ENCODE results near the gene FPGS.
"Not testable (repeated sequence)": the region's sequence is repeated elsewhere in the genome, so short reads cannot be mapped to it uniquely, and the experiment has no call there.

FPGS gene

DNA sequence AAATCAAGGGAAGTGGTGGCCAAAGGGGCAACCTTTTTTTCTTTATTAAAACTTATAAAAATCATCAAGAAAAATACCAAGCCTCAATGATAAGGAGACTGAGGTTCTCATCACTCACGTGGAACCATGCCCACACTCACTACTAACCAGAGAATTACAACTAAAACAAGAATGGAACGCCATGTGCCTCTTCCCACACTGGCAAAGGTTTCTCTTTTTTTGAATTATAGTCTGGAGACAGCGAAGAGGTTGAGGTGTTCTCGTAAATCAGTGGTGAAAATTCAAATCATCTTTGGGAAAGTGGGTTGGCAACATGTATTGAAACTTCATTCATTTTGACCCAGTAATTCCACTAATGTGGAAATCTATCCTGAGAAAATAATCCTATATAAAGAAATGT lies 19.4 kb downstream of the FPGS start:
- no peak overlapping the region for H3K4me3 ChIP-seq (ENCODE audit: low read depth, low read length)
- peaks cover 13% of the 10 kb centered on the region for H3K27me3 ChIP-seq (ENCODE audit: control insufficient read depth, insufficient read depth, low read length)
- H3K36me3 ChIP-seq (ENCODE audit: control insufficient read depth, insufficient read depth, low read length): no peaks in the 10 kb centered on the region
- peaks cover 2% of the 10 kb centered on the region for H3K4me1 ChIP-seq (ENCODE audit: control insufficient read depth, insufficient read depth, low read length)
- no peak overlapping the region for H3K9ac ChIP-seq (ENCODE audit: low read depth, low read length)
- H3K9me3 ChIP-seq (ENCODE audit: control insufficient read depth, insufficient read depth, low read length): no peaks in the 10 kb centered on the region

DNA sequence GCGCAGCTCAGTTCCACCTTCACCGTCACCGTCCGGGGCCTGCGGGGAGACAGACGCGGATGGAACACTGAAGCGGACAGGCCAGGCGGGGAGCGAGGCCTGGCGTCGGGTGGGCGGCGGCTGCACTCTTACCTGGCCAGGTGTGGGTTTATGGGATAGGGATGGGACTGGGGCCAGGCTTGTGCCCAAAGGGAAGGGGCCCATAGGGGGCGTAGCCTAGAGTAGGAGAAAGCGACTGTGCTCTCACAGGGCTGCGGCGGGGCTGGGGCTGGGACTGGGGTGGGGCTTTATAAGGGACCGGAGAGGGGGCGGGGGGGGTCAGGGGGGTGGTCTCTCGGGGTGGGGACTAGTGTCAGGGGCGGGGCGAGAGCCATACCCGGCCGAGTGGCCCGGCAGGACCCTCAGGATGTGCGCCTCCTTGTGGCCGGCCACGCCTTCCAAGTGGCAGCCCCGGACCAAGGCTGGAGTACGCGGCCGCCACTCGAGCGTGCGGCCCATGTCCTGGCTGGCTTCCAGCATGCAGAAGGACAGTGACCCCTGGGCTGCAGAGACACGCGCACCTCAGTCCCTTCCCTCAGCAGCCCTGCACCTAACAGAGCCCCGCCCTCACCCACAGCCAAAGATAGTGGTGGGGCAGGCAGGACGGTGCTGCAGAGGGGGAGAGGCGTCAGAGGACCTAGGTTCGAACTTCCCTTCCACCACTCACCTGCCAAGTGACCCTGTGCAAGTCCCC lies 22.8 kb downstream of the FPGS start:
- peak overlapping the region; percentile 37 for H3K9ac ChIP-seq (ENCODE audit: low read depth, low read length)
- H3K4me1 ChIP-seq (ENCODE audit: control insufficient read depth, insufficient read depth, low read length): peaks cover 7% of the 10 kb centered on the region
- peak overlapping the region; percentile 45 for H3K4me3 ChIP-seq (ENCODE audit: low read depth, low read length)

DNA sequence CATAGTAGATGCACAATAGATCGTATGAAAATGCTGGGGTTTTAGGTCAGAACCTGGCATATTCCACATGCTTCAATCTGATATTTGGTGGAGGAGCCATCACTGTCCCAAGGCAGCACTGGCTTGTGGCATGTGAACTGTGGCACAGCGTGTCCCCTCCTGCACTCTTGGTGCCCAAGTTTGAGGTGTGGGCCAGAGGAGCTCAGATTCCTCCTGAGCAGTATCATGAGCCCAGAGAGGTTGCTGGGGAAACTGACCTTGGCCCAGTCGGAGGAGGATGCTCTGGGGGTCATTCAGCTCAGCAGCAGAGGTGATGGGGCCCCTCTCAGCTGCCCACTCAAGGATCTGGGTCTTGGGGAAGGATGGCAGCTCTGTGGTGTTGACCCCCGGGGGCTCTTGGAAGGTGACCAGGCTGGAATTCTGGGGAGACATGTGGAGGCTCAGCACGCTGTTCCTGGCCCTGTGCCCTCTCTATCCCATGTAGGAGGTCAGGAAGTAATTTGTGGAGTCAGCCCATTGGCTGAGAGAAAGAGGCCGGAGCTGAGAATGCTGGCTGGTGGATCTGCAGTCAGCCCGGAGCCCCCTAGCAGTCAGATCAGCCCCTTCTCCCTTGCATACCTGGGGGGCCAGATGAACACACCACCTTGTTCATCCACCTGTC lies 23.7 kb downstream of the FPGS start:
- Histone ChIP-seq H3K27me3 (ENCODE audit: control insufficient read depth, insufficient read depth, low read length) (peaks cover 14% of the 10 kb centered on the region), H3K4me3 (ENCODE audit: low read depth, low read length) (no peak overlapping the region), H3K4me1 (ENCODE audit: control insufficient read depth, insufficient read depth, low read length) (peaks cover 7% of the 10 kb centered on the region), H3K9ac (ENCODE audit: low read depth, low read length) (no peak overlapping the region), H3K9me3 (ENCODE audit: control insufficient read depth, insufficient read depth, low read length) (no peaks in the 10 kb centered on the region), H3K36me3 (ENCODE audit: control insufficient read depth, insufficient read depth, low read length) (no peaks in the 10 kb centered on the region)

More for the DNA sequence above, 22.8 kb downstream of the FPGS start:
- Histone ChIP-seq H3K36me3 (ENCODE audit: control insufficient read depth, insufficient read depth, low read length) (no peaks in the 10 kb centered on the region), H3K9me3 (ENCODE audit: control insufficient read depth, insufficient read depth, low read length) (no peaks in the 10 kb centered on the region), H3K27me3 (ENCODE audit: control insufficient read depth, insufficient read depth, low read length) (peaks cover 14% of the 10 kb centered on the region)

DNA sequence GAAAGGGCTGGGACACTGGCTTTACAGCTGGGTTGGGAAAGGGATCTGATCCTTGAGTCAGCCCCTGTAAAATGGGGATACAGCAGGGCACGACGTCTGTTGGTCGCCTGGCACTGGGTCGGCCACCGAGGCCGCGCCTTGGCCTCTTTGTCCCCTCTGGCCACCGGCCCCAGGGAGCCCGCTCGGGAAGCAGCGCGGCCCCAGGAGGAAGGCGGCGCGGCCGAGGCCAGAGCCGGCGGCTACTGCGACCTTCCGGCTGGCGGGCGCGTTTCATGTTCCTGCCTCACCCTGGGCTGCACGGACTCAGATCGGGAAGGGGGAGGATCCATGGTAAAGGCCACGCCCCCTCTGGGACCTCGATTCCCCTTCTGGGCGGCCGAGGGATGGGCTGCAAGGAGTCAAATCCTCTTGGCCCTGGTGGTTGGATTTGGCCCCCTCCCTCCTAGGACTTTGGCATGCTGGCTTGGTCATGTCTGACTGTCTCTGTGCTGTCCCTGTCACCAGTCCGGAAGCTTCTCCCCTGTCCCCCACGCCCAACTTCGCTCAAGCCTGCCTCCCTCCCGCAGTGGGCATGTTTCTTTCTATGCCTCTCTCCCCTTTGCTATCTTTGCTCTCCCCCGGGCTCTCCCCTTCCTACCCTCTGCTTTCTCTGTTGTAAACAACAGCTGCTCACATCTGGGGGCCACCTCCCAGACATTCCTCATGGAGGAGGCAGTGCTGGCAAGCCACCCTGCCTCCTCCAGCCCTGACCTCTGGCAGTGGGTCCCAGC lies 25.8 kb downstream of the FPGS start:
- Histone ChIP-seq H3K4me1 (ENCODE audit: control insufficient read depth, insufficient read depth, low read length) (peaks cover 7% of the 10 kb centered on the region), H3K27me3 (ENCODE audit: control insufficient read depth, insufficient read depth, low read length) (peaks cover 14% of the 10 kb centered on the region), H3K9me3 (ENCODE audit: control insufficient read depth, insufficient read depth, low read length) (no peaks in the 10 kb centered on the region), H3K36me3 (ENCODE audit: control insufficient read depth, insufficient read depth, low read length) (no peaks in the 10 kb centered on the region), H3K4me3 (ENCODE audit: low read depth, low read length) (peak overlapping the region; percentile 63), H3K9ac (ENCODE audit: low read depth, low read length) (peak overlapping the region; percentile 73)

DNA sequence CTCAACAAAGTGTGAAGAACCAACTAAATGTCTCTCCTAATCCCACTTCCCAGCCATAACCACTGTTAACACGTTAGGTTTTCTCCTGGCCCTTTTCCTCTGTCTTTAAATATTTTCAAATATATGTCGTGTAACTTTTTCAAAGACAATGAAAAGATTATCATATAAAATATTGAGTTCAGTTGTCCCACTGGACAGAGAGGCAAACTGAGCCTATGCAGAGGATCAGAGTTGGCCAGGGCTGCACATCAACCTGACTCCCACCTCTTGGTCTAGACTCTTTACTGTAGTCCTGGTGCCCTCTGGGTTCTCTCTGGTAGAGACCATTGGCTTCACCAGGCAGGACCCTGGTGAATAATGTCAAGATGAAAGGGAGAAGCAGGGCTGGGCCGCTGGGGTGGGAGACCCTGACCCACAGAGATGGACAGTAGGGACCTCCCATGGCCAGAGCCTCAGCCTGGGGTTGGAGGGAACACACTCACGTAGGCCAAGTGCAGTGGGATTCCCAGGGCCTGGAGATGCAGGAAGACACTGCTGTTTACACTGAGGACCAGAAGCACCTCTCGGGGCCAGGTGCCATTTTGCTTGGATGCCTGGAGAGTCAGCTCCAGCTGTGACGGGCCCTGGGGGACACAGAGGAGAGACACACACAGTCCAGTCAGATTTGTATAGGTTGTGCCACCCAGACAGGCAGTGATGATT lies 26.7 kb downstream of the FPGS start:
- Histone ChIP-seq H3K4me3 (ENCODE audit: low read depth, low read length) (no peak overlapping the region), H3K9ac (ENCODE audit: low read depth, low read length) (no peak overlapping the region), H3K27me3 (ENCODE audit: control insufficient read depth, insufficient read depth, low read length) (peaks cover 14% of the 10 kb centered on the region), H3K9me3 (ENCODE audit: control insufficient read depth, insufficient read depth, low read length) (no peaks in the 10 kb centered on the region), H3K4me1 (ENCODE audit: control insufficient read depth, insufficient read depth, low read length) (peaks cover 7% of the 10 kb centered on the region), H3K36me3 (ENCODE audit: control insufficient read depth, insufficient read depth, low read length) (no peaks in the 10 kb centered on the region)

DNA sequence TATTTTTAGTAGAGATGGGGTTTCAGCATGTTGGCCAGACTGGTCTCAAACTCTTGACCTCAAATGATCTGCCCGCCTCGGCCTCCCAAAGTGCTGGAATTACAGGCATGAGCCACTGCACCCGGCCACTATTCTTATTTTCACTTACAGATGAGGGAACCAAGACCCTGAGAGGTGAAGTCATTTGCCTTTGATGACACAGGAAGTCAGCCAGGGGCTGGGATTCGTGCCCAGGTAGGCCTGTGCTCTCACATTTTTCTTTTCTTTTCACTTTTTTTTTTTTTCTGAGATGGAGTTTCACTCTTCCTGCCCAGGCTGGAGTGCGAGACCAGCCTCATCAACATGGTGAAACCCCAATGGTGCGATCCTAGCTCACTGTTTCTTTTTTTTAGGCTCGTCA lies 29.6 kb downstream of the FPGS start:
- H3K27me3 ChIP-seq (ENCODE audit: control insufficient read depth, insufficient read depth, low read length): no peaks in the 10 kb centered on the region
- no peak overlapping the region for H3K9ac ChIP-seq (ENCODE audit: low read depth, low read length)
- no peaks in the 10 kb centered on the region for H3K9me3 ChIP-seq (ENCODE audit: control insufficient read depth, insufficient read depth, low read length)
- no peak overlapping the region for H3K4me3 ChIP-seq (ENCODE audit: low read depth, low read length)
- H3K4me1 ChIP-seq (ENCODE audit: control insufficient read depth, insufficient read depth, low read length): peaks cover 5% of the 10 kb centered on the region
- H3K36me3 ChIP-seq (ENCODE audit: control insufficient read depth, insufficient read depth, low read length): no peaks in the 10 kb centered on the region

DNA sequence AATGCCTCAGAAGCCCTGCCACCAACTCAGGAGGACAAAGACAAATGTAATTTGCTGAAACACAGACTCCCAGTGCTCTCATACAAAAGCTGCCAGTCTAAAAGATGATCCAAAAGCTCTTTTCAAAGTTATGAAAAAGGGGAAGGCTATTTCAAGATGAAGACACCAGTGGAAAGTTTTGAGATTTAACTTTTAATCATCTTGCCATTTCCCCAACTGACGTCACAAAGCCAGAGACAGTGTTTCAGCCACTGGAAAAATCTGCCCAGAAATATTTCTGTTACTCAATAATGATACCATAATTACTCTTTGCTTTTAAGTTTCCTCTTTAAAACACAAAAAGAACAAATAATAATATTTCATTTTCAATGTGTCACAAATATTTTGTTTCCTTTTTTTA lies 30.9 kb downstream of the FPGS start:
- H3K36me3 ChIP-seq (ENCODE audit: control insufficient read depth, insufficient read depth, low read length): no peaks in the 10 kb centered on the region
- no peak overlapping the region for H3K4me3 ChIP-seq (ENCODE audit: low read depth, low read length)
- peaks cover 2% of the 10 kb centered on the region for H3K4me1 ChIP-seq (ENCODE audit: control insufficient read depth, insufficient read depth, low read length)
- no peaks in the 10 kb centered on the region for H3K9me3 ChIP-seq (ENCODE audit: control insufficient read depth, insufficient read depth, low read length)
- no peaks in the 10 kb centered on the region for H3K27me3 ChIP-seq (ENCODE audit: control insufficient read depth, insufficient read depth, low read length)
- H3K9ac ChIP-seq (ENCODE audit: low read depth, low read length): no peak overlapping the region

DNA sequence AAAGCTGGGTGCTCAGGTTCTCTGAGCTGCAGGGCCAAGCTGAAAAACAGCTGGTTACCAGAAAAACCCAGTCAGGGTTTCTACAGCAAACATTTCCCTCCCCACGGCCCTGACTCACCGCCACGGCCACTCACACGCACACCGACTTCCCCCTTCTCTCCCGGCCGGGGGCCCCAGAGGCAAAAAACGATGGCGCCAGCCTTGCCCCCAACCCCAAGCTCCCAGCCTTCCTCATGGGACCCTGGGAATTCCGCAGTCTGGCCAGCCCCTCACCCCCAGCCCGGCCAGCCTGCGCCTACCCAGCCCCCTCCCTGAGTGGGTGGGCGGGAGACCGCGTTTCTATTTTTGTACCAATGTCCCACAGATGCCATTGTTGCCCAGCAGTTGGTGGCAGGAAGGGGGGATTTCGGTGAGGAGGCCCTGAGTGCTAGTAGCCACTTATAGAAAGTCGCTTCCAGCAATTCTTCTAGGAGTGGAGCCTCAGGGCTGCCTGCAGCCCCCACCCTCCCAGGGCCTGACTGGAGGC lies 33.4 kb downstream of the FPGS start:
- H3K4me3 ChIP-seq (ENCODE audit: low read depth, low read length): no peak overlapping the region
- H3K4me1 ChIP-seq (ENCODE audit: control insufficient read depth, insufficient read depth, low read length): no peaks in the 10 kb centered on the region
- no peak overlapping the region for H3K9ac ChIP-seq (ENCODE audit: low read depth, low read length)
- H3K27me3 ChIP-seq (ENCODE audit: control insufficient read depth, insufficient read depth, low read length): no peaks in the 10 kb centered on the region
- H3K9me3 ChIP-seq (ENCODE audit: control insufficient read depth, insufficient read depth, low read length): no peaks in the 10 kb centered on the region
- H3K36me3 ChIP-seq (ENCODE audit: control insufficient read depth, insufficient read depth, low read length): no peaks in the 10 kb centered on the region

DNA sequence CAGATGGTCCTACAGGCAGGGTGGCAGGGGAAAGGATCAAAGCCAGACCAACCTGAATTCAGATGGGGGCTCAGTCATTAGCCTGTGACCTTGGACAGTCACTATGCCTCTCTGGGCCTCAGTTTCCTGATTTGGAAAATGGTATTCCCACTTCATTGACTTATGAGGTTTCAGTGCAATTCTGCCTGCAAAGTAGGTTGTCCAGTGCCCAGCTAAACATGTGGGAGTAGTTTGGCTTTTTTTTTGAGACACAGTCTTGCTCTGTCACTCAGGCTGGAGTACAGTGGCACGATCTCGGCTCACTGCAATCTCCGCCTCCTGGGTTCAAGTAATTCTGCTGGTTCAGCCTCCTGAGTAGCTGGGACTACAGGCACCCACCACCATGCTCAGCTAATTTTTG lies 33.9 kb downstream of the FPGS start:
- H3K27me3 ChIP-seq (ENCODE audit: control insufficient read depth, insufficient read depth, low read length); H3K9me3 ChIP-seq (ENCODE audit: control insufficient read depth, insufficient read depth, low read length); H3K4me3 ChIP-seq (ENCODE audit: low read depth, low read length); H3K36me3 ChIP-seq (ENCODE audit: control insufficient read depth, insufficient read depth, low read length); H3K4me1 ChIP-seq (ENCODE audit: control insufficient read depth, insufficient read depth, low read length); H3K9ac ChIP-seq (ENCODE audit: low read depth, low read length): not testable (repeated sequence)

DNA sequence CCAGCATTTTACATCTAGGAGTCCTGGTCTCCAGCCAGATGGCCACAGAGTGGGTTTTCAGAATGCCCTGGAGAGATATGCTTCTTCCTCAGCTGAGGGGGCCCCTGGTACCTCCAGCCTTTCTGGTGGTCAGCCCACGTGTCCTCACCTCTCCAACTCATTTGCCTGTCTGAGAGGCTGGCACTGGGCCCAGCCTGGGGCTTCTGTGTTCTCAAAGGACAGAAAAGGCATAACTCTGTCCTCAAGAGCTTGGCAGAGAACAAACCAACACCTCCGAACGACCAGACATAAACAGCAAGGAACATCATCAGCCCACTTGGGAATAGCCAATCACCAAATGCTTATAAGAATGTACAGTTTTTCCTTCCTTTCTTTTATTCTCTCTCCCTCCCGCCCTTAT lies 34.7 kb downstream of the FPGS start:
- Histone ChIP-seq H3K4me1 (ENCODE audit: control insufficient read depth, insufficient read depth, low read length) (no peaks in the 10 kb centered on the region), H3K4me3 (ENCODE audit: low read depth, low read length) (no peak overlapping the region), H3K27me3 (ENCODE audit: control insufficient read depth, insufficient read depth, low read length) (no peaks in the 10 kb centered on the region), H3K36me3 (ENCODE audit: control insufficient read depth, insufficient read depth, low read length) (no peaks in the 10 kb centered on the region), H3K9ac (ENCODE audit: low read depth, low read length) (no peak overlapping the region), H3K9me3 (ENCODE audit: control insufficient read depth, insufficient read depth, low read length) (no peaks in the 10 kb centered on the region)

DNA sequence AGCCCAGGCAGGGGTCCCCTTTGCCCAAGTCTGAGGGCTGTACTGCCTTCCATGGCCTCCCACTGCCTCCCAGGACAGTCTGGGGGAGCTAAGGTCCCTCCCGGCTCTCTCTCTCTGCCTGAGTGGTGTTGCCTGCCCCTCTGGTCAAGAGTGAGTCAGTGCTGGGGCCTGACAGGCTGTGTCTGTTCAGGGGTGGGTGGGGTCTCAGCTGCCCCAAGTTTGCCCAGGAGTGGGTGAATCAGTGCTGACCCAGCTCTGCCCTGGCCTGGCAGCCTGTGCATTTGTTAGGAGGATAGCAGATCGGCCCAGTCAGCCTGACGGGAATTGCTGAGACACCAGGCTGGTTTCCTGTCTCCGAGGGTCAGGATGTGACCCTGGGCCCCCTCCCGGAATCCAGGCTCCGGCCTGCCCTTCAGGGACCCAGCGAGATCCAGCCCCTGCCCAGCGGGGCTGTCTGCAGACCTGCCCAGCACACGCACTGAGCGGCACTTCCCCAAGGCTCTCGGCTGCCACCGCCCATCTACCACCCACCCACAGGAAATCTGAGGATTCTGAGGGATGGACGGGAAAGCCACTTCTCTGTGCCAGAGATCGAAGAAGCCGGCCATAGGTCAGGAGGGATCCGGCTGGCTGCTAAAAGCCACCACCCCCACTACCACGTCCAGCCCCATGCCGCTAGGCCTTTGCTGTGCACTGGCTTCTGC lies 35.8 kb downstream of the FPGS start:
- Histone ChIP-seq H3K4me3 (ENCODE audit: low read depth, low read length) (no peak overlapping the region), H3K27me3 (ENCODE audit: control insufficient read depth, insufficient read depth, low read length) (no peaks in the 10 kb centered on the region), H3K4me1 (ENCODE audit: control insufficient read depth, insufficient read depth, low read length) (no peaks in the 10 kb centered on the region), H3K9ac (ENCODE audit: low read depth, low read length) (no peak overlapping the region), H3K36me3 (ENCODE audit: control insufficient read depth, insufficient read depth, low read length) (no peaks in the 10 kb centered on the region), H3K9me3 (ENCODE audit: control insufficient read depth, insufficient read depth, low read length) (no peaks in the 10 kb centered on the region)

All from iPS-15b (cell line).